ENCODE data around the gene HEATR5A.
"Not testable (repeated sequence)": the region's sequence is repeated elsewhere in the genome, so short reads cannot be mapped to it uniquely, and the experiment has no call there.

GRCh38 chr14:31379125-31379947 is 41.0 kb downstream of the HEATR5A start:
- not testable (repeated sequence) for TF ChIP-seq CTCF (IDR thresholded peaks at IDR 0.05; ENCODE audit: insufficient read depth, low read length); REST (IDR thresholded peaks at IDR 0.05; ENCODE audit: insufficient replicate concordance, low read depth); POLR2AphosphoS5 (IDR thresholded peaks at IDR 0.05; ENCODE audit: low read depth); SPI1 (IDR thresholded peaks at IDR 0.05; ENCODE audit: borderline replicate concordance, low read depth)
